Epithelial cell of esophagus (primary cell): ENCODE measurements around the gene OTX2.

Experiments used
- DNase-seq: peaks from one replicate; pipeline ENCODE4 v3.0.0; 2010; ENCODE audit warnings: low read depth
- H3K4me3 ChIP-seq: 2 replicates; pipeline ENCODE4 v1.5.1; 2011; ENCODE audit warnings: mild to moderate bottlenecking, low read length, control low read depth
- TF ChIP-seq, protein P1 (sequence below): IDR thresholded peaks from 2 replicates; pipeline ENCODE4 v1.5.1; 2011; ENCODE audit warnings: low read depth, mild to moderate bottlenecking, low read length, control low read depth, inconsistent platforms; ENCODE audit not compliant: insufficient read depth; ENCODE audit errors: missing control alignments

OTX2 gene

DNA sequence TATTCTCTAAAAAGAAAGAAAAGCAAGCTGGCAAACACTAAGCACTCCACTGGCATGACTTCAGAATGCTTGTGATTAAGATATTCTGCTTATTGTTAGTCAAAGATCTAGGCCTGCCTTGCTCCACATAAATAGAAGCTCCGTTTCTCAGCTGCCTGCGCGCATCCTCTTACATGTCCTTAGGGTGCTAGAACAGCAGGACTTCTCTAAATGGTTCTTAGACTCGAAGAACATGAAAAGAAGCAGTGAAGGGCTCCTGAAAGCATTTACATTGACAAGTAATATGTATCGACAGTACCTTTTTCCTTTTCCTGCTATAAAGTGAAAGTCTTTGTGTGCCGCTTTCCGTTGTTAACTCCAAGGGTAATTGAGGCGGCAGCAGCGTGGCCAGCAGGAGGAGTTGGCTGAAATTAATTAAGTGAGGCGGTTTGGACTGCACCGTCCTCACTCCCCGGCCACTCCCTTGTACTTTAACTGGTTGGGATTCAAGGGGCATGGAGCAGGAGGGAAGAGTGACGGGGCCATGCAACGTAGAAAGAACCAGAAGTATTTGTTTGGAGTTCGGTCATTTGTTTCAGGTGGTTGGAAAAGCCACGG, 34.2 kb upstream of the OTX2 start:
- DNase-seq, result no peak

DNA sequence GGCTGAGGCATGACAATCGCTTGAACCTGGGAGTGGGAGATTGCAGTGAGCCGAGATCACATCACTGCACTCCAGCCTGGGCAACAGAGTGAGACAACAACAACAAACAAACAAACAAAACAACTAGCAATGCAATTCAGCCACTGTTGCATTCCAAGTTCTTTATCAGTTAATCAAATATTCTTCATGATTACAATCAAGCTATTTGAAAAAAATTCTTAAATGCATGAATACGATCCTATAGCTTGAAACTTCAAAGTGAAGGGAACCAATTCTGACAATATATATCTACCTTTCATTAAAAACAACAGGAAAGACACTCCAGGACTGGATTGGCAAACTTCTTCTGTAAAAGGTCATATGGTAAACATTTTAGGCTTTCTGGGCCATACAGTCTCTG, 31.3 kb upstream of the OTX2 start:
- TF ChIP-seq, protein P1, sequence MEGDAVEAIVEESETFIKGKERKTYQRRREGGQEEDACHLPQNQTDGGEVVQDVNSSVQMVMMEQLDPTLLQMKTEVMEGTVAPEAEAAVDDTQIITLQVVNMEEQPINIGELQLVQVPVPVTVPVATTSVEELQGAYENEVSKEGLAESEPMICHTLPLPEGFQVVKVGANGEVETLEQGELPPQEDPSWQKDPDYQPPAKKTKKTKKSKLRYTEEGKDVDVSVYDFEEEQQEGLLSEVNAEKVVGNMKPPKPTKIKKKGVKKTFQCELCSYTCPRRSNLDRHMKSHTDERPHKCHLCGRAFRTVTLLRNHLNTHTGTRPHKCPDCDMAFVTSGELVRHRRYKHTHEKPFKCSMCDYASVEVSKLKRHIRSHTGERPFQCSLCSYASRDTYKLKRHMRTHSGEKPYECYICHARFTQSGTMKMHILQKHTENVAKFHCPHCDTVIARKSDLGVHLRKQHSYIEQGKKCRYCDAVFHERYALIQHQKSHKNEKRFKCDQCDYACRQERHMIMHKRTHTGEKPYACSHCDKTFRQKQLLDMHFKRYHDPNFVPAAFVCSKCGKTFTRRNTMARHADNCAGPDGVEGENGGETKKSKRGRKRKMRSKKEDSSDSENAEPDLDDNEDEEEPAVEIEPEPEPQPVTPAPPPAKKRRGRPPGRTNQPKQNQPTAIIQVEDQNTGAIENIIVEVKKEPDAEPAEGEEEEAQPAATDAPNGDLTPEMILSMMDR, result no peak
- H3K4me3 ChIP-seq, result no peak overlapping the region
- DNase-seq, result no peak

More for the DNA sequence above, 34.2 kb upstream of the OTX2 start:
- H3K4me3 ChIP-seq, result no peak overlapping the region
- TF ChIP-seq, protein P1, result no peak

DNA sequence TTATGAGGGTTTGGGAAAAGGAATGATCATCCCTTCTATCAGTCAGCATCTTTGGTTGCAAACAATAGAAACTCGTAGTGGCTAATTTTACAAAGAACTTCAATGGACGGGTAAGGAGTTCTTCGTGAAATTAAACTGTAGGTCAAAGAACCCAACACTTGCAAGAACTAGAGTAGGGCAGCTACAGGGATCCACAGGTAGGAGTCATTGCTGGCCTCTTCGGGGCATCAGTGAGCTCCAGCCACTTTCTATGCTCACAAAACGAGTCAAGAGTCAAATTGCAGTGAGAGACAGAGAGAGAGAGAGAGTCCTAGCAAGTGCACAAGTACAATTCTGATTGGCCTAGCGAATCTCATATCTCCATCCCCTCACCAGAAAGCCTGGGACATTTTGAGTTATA, 29.9 kb upstream of the OTX2 start:
- no peak for DNase-seq
- H3K4me3 ChIP-seq, result no peak overlapping the region
- TF ChIP-seq, protein P1, result no peak

DNA sequence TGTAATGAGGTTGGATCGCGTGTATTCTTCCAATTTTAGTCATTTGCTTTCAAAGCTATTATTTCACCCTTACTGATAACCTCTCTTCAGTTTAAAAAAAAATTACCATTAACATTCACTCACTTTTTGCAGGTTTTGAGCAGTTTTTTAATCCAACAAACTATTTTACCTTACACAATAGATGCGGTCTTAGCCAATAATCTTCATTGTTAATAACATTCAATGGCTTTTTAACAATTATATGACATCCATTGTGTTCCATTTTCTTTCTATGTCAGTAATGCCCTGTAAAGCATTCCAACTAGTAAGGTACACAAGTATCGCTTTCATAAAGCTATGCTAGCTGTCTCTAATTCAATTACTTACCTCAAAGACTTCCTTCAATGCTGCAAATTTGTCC, 18.9 kb upstream of the OTX2 start:
- DNase-seq, result no peak
- H3K4me3 ChIP-seq, result no peak overlapping the region
- TF ChIP-seq, protein P1, result no peak

DNA sequence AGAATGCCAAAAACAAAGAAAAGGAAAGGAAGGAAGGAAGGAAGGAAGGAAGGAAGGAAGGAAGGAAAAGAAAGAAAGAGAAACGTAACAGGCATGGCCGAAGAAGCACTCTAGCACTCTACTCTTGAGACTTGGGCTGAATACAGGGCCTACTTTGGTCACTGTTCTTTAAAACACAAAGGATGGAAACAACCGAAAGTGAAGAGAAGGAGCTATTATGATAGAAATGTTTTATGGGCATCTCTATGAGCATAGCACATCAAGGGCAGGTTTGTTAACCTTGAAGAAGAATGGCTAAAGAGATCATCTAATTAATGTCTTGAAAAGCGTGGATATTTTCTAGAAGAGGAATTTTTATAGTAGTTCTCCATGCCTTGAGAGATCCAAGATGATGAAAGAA, 15.9 kb upstream of the OTX2 start:
- no peak for DNase-seq
- TF ChIP-seq, protein P1, result no peak
- H3K4me3 ChIP-seq, result no peak overlapping the region

DNA sequence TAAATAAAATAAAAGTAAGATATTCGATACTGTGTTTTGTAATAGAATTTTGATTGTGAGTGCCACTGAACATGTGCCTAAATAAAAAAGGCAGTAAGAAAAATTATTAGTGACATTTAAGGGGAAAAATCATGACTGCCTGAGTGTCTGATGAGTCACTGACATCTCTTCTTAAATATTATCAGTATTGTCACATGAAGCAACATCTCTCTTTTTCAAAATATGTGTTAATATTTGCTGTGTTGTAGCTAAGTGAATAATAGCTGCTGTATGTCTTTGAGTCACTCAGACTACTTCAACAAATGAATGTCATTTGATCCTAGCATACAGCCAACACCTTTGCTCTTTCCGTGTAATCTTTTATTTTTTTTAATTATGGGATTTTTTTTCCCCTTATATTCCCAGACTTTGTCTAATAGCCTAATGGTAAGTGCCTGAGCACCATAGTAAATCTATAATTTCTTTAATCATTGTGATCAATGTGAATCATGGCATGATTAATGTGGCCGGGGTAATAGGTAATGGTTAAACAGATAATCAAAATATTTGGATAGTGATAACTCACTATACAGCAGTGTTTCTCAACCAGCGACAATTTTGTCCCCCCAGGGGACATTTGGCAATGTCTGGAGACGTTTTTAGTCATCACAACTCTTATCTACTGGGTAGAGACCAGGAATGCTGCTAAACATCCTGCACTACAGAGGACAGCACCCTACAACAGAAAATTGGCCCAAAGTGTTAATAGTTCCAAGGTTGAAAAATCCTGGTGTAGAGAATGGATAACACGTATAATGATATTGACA, 11.7 kb upstream of the OTX2 start:
- TF ChIP-seq, protein P1, result no peak
- H3K4me3 ChIP-seq, result no peak overlapping the region
- no peak for DNase-seq
